Stomach smooth muscle (tissue), 2 donors: Measurements from ENCODE around the gene ISL1.

ENCODE experiments used
- H3K27ac ChIP-seq: one replicate; pipeline ENCODE4 v1.7.0; 2013; ENCODE audit warnings: mild to moderate bottlenecking, low read length, inconsistent platforms
- H3K27me3 ChIP-seq, 2 donors: one replicate each; pipeline ENCODE4 v1.7.0; 2013; ENCODE audit warnings: low read length in 2 of 2; ENCODE audit not compliant: insufficient read depth in 2 of 2, control insufficient read depth in 1 of 2
- H3K36me3 ChIP-seq, 2 donors: one replicate each; pipeline ENCODE4 v1.7.0; 2013; ENCODE audit warnings: low read length in 2 of 2; ENCODE audit not compliant: control insufficient read depth in 2 of 2, insufficient read depth in 2 of 2
- H3K4me1 ChIP-seq: one replicate; pipeline ENCODE4 v1.7.0; 2013; ENCODE audit warnings: low read length; ENCODE audit not compliant: control insufficient read depth, insufficient read depth
- H3K4me3 ChIP-seq, 2 donors: one replicate each; pipeline ENCODE4 v1.7.0; 2013; ENCODE audit warnings: low read length in 2 of 2
- H3K9ac ChIP-seq, 2 donors: one replicate each; pipeline ENCODE4 v1.7.0; 2013; ENCODE audit warnings: low read length in 2 of 2, mild to moderate bottlenecking in 1 of 2
- H3K9me3 ChIP-seq, 2 donors: one replicate each; pipeline ENCODE4 v1.7.0; 2013; ENCODE audit warnings: low read length in 2 of 2; ENCODE audit not compliant: control insufficient read depth in 2 of 2
- donor health status: healthy.
- donor health status: Pancreatic carcinoma.

The ISL1 gene

GRCh38 chr5:51387884-51388275 is 4.6 kb downstream of the ISL1 start:
- H3K9ac ChIP-seq, result peak overlapping the region; percentile 58 to 86
- peaks cover 4 to 7% of the 10 kb centered on the region in 2 donors for H3K36me3 ChIP-seq
- H3K27ac ChIP-seq, result peak overlapping the region; percentile 96
- peaks cover 41% of the 10 kb centered on the region for H3K4me1 ChIP-seq
- no peaks in the 10 kb centered on the region for H3K27me3 ChIP-seq
- peak overlapping the region; percentile 91 to 99 for H3K4me3 ChIP-seq
- no peaks in the 10 kb centered on the region for H3K9me3 ChIP-seq

GRCh38 chr5:51388488-51389287 is 5.4 kb downstream of the ISL1 start:
- peak overlapping the region; percentile 96 for H3K27ac ChIP-seq
- H3K36me3 ChIP-seq, result peaks cover 6 to 12% of the 10 kb centered on the region in 2 donors
- H3K4me3 ChIP-seq, result peak overlapping the region; percentile 91 to 99
- no peaks in the 10 kb centered on the region for H3K9me3 ChIP-seq
- peaks cover 44% of the 10 kb centered on the region for H3K4me1 ChIP-seq
- H3K9ac ChIP-seq, result peak overlapping the region; percentile 84 to 86
- H3K27me3 ChIP-seq, result no peaks in the 10 kb centered on the region

- H3K36me3 ChIP-seq, result peaks cover 9 to 17% of the 10 kb centered on the region in 2 donors
- peak overlapping the region; percentile 96 for H3K27ac ChIP-seq
- H3K4me1 ChIP-seq, result peaks cover 45% of the 10 kb centered on the region
- H3K4me3 ChIP-seq, result peak overlapping the region; percentile 91 to 99
- H3K9me3 ChIP-seq, result no peaks in the 10 kb centered on the region
- no peaks in the 10 kb centered on the region for H3K27me3 ChIP-seq
- peak overlapping the region; percentile 84 to 86 for H3K9ac ChIP-seq
Measured at GRCh38 chr5:51389288-51389576, 6.0 kb downstream of the ISL1 start.

GRCh38 chr5:51389577-51390463 is 6.6 kb downstream of the ISL1 start:
- peaks cover 9 to 17% of the 10 kb centered on the region in 2 donors for H3K36me3 ChIP-seq
- H3K27me3 ChIP-seq, result no peaks in the 10 kb centered on the region
- peak overlapping the region; percentile 77 to 99 for H3K4me3 ChIP-seq
- peaks cover 48% of the 10 kb centered on the region for H3K4me1 ChIP-seq
- no peaks in the 10 kb centered on the region for H3K9me3 ChIP-seq
- peak overlapping the region; percentile 59 to 80 for H3K9ac ChIP-seq
- peak overlapping the region; percentile 88 for H3K27ac ChIP-seq

GRCh38 chr5:51391175-51391574 is 7.9 kb downstream of the ISL1 start:
- H3K4me3 ChIP-seq, result peak overlapping the region; percentile 50 to 99
- H3K27ac ChIP-seq, result peak overlapping the region; percentile 88
- peaks cover 9 to 17% of the 10 kb centered on the region in 2 donors for H3K36me3 ChIP-seq
- no peaks in the 10 kb centered on the region for H3K9me3 ChIP-seq
- peaks cover 59% of the 10 kb centered on the region for H3K4me1 ChIP-seq
- H3K9ac ChIP-seq, result peak overlapping the region; percentile 21 to 59
- no peaks in the 10 kb centered on the region for H3K27me3 ChIP-seq

- Histone ChIP-seq H3K9me3 (no peaks in the 10 kb centered on the region), H3K36me3 (peaks cover 6 to 15% of the 10 kb centered on the region in 2 donors), H3K4me1 (peaks cover 60% of the 10 kb centered on the region), H3K27me3 (no peaks in the 10 kb centered on the region), H3K9ac (peak overlapping the region in 1 of 2 donors; percentile 13), H3K27ac (no peak overlapping the region), H3K4me3 (peak overlapping the region in 1 of 2 donors; percentile 24)
Measured at GRCh38 chr5:51392689-51393199, 9.5 kb downstream of the ISL1 start.

GRCh38 chr5:51394609-51395008 is 11.4 kb downstream of the ISL1 start:
- Histone ChIP-seq H3K9ac (no peak overlapping the region), H3K27me3 (peaks cover 0 to 2% of the 10 kb centered on the region in 2 donors)

GRCh38 chr5:51395245-51395644 is 12.0 kb downstream of the ISL1 start:
- H3K4me3 ChIP-seq, result peak overlapping the region; percentile 3 to 36
- H3K4me1 ChIP-seq, result peaks cover 46% of the 10 kb centered on the region
- no peak overlapping the region for H3K9ac ChIP-seq
- H3K36me3 ChIP-seq, result peaks cover 6 to 15% of the 10 kb centered on the region in 2 donors
- peaks cover 0 to 2% of the 10 kb centered on the region in 2 donors for H3K27me3 ChIP-seq
- no peaks in the 10 kb centered on the region for H3K9me3 ChIP-seq
- peak overlapping the region; percentile 49 for H3K27ac ChIP-seq

More at GRCh38 chr5:51394609-51395008, 11.4 kb downstream of the ISL1 start:
- peaks cover 6 to 15% of the 10 kb centered on the region in 2 donors for H3K36me3 ChIP-seq
- peaks cover 52% of the 10 kb centered on the region for H3K4me1 ChIP-seq
- no peak overlapping the region for H3K4me3 ChIP-seq
- no peaks in the 10 kb centered on the region for H3K9me3 ChIP-seq
- peak overlapping the region; percentile 49 for H3K27ac ChIP-seq

- Histone ChIP-seq H3K36me3 (peaks cover 6 to 15% of the 10 kb centered on the region in 2 donors), H3K9me3 (no peaks in the 10 kb centered on the region), H3K27me3 (peaks cover 0 to 2% of the 10 kb centered on the region in 2 donors), H3K4me3 (peak overlapping the region; percentile 10 to 36), H3K27ac (peak overlapping the region; percentile 50), H3K9ac (peak overlapping the region in 1 of 2 donors; percentile 18), H3K4me1 (peaks cover 41% of the 10 kb centered on the region)
Measured at GRCh38 chr5:51395666-51396356, 12.6 kb downstream of the ISL1 start.

GRCh38 chr5:51396797-51397196 is 13.5 kb downstream of the ISL1 start:
- H3K9ac ChIP-seq, result no peak overlapping the region
- peak overlapping the region; percentile 10 to 36 for H3K4me3 ChIP-seq
- H3K27ac ChIP-seq, result no peak overlapping the region
- peaks cover 32% of the 10 kb centered on the region for H3K4me1 ChIP-seq
- peaks cover 6 to 11% of the 10 kb centered on the region in 2 donors for H3K36me3 ChIP-seq
- peaks cover 0 to 2% of the 10 kb centered on the region in 2 donors for H3K27me3 ChIP-seq
- H3K9me3 ChIP-seq, result no peaks in the 10 kb centered on the region
